Activated CD4-positive, alpha-beta T cell treated with anti-CD3 and anti-CD28 coated beads, Interleukin-2, amount 10 ng/mL, durations not matched to agents 24 days and 14 days (primary cell): ENCODE measurements around the gene EIF4A3. TPM values are rescaled to one million over a fixed set of nuclear protein-coding genes. Genes with fewer than 3 reads are reported as not detected.
A peak's percentile ranks its signal among the peaks of the same experiment; 100 is the strongest.
"Not testable (repeated sequence)": the region's sequence is repeated elsewhere in the genome, so short reads cannot be mapped to it uniquely, and the experiment has no call there.

Experiments used
- DNase-seq: peaks from one replicate; pipeline ENCODE4 v3.0.0; 2022
- H3K27ac Mint-ChIP-seq: one replicate; pipeline ENCODE4 v1.8.0; 2022; ENCODE audit warnings: mild to moderate bottlenecking, mixed read lengths
- H3K27me3 Mint-ChIP-seq: one replicate; pipeline ENCODE4 v1.8.0; 2022; ENCODE audit warnings: mixed read lengths
- H3K36me3 Mint-ChIP-seq: one replicate; pipeline ENCODE4 v1.8.0; 2022; ENCODE audit warnings: low read depth, mild to moderate bottlenecking, mixed read lengths
- H3K4me1 Mint-ChIP-seq: one replicate; pipeline ENCODE4 v1.8.0; 2021; ENCODE audit warnings: mixed read lengths
- H3K4me3 Mint-ChIP-seq: one replicate; pipeline ENCODE4 v1.8.0; 2022; ENCODE audit warnings: mild to moderate bottlenecking, moderate library complexity, mixed read lengths
- H3K9me3 Mint-ChIP-seq: one replicate; pipeline ENCODE4 v1.8.0; 2021; ENCODE audit warnings: mixed read lengths
- intact Hi-C: fragments of 100-400 bp; cut with micrococcal nuclease; formaldehyde crosslinking; loops from one replicate; pipeline ENCODE4 v1.15.1; 2023
- total RNA-seq: library from RNA; stranded (reverse); gene quantifications from 2 replicates; pipeline ENCODE4 v1.2.3, GENCODE V29; 2022

The EIF4A3 gene
- total RNA-seq, 1 donor from 2014 or later, result 192 TPM

DNA sequence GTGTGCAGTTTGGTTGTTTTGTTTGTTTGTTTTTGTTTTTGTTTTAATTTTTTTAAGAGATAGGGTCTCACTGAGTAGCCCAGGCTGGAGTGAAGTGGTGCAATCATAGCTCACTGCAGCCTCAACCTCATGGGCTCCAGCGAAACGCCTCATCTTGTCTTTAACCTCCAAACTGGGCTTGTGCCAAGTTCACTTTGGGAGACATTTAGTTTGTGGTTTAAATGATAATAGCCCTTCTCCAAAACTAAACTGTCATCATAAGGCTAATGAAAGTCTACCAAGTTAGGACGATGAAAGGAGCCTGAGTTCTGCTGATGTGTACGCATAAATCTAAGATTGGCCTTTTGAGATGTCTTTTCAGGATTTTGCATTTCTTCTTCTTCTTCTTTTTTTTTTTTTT, 16.4 kb upstream of the EIF4A3 start:
- Mint-ChIP-seq H3K4me1 (no peaks in the 10 kb centered on the region), H3K36me3 (no peaks in the 10 kb centered on the region), H3K27ac (no peak overlapping the region), H3K4me3 (no peak overlapping the region), H3K9me3 (no peaks in the 10 kb centered on the region), H3K27me3 (peaks cover 13% of the 10 kb centered on the region)
- no peak for DNase-seq
- intact Hi-C loops, result no loop called here

DNA sequence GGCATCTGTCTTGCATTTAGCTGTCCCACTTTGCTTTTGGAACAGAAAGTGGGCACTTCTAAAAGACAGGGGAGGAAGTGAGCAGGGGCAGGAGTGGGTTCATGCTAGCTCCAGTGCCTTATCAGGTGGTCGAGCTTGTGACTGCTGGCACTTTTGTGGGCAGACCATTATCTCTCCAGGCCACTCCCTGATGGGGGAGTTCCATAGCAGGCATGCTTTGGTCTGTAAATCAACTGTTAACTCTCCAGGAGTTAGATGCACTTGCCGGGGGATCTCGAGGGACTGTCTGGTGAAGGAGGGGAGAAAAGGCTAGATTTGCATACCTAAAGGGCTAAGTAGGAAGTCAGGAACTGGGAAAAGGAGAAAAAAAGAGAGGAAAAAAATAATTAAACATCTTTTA, 13.6 kb upstream of the EIF4A3 start:
- no peaks in the 10 kb centered on the region for H3K36me3 Mint-ChIP-seq
- DNase-seq, result no peak
- intact Hi-C loops, result no loop called here
- H3K27me3 Mint-ChIP-seq, result peaks cover 13% of the 10 kb centered on the region
- no peak overlapping the region for H3K27ac Mint-ChIP-seq
- H3K4me1 Mint-ChIP-seq, result no peaks in the 10 kb centered on the region
- H3K4me3 Mint-ChIP-seq, result no peak overlapping the region
- no peaks in the 10 kb centered on the region for H3K9me3 Mint-ChIP-seq

DNA sequence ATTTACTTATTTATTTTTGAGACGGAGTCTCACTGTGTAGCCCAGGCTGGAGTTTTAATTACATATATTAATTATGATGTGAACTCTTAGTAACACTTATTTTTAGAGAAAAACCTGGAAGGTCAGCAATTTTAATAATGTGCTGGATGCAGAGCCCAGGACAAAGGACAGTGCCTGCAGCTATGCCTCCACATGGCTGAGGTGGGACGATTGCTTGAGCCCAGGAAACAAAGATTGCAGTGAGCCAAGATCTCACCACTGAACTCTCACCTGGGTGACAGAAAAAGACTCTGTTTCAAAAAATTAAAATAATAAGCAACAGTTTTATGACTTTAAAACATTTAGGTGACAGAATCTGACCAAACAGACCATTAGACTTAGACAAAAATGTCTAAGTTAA, 11.9 kb upstream of the EIF4A3 start:
- intact Hi-C loops, result no loop called here
- H3K9me3 Mint-ChIP-seq, result peaks cover 3% of the 10 kb centered on the region
- H3K36me3 Mint-ChIP-seq, result no peaks in the 10 kb centered on the region
- no peaks in the 10 kb centered on the region for H3K4me1 Mint-ChIP-seq
- no peak overlapping the region for H3K4me3 Mint-ChIP-seq
- peaks cover 13% of the 10 kb centered on the region for H3K27me3 Mint-ChIP-seq
- DNase-seq, result no peak
- H3K27ac Mint-ChIP-seq, result no peak overlapping the region

DNA sequence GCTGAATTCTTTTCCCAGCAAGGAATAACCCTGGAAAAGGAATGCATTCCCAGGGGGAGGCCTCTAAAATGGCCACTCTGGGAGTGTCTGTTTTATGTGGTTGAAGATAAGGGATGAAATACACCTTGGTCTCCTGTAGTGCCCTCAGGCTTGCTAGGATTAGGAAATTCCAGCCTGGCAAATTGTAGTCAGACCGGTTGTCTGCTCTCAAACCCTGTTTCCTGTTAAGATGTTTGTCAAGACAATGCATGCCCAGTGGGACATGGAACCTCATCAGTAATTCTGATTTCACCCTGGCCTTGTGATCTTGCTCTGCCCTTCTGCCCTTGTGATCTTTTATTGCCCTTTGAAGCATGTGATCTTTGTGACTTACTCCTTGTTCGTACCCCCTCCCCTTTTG, 8.7 kb upstream of the EIF4A3 start:
- peaks cover 12% of the 10 kb centered on the region for H3K27me3 Mint-ChIP-seq
- H3K4me3 Mint-ChIP-seq, H3K27ac Mint-ChIP-seq, H3K36me3 Mint-ChIP-seq, DNase-seq, H3K4me1 Mint-ChIP-seq, intact Hi-C loops: not testable (repeated sequence)
- peaks cover 11% of the 10 kb centered on the region for H3K9me3 Mint-ChIP-seq

DNA sequence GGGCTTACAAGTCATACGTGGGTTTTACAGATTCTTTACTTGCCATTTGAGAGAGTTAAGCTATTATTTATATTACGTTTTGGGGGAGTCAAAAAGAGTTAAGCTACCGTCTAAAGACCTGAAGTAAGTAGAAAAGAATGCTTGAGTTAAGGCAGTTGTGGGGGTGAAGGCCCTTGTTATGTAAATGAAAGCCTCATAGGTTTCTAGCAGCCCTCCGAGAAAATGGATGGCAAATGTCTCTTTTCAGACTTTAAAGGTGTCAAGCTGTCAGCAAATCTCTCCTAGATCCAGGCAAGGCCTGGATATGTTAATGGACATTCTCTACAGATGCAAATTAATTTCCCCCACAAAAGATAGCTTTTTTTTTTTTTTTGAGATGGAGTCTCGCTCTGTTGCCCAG, 7.2 kb upstream of the EIF4A3 start:
- Mint-ChIP-seq H3K27ac (no peak overlapping the region), H3K4me1 (peaks cover 10% of the 10 kb centered on the region), H3K36me3 (peaks cover 4% of the 10 kb centered on the region), H3K4me3 (no peak overlapping the region), H3K9me3 (peaks cover 11% of the 10 kb centered on the region), H3K27me3 (peaks cover under 1% of the 10 kb centered on the region)
- intact Hi-C loops, result no loop called here
- DNase-seq, result no peak

DNA sequence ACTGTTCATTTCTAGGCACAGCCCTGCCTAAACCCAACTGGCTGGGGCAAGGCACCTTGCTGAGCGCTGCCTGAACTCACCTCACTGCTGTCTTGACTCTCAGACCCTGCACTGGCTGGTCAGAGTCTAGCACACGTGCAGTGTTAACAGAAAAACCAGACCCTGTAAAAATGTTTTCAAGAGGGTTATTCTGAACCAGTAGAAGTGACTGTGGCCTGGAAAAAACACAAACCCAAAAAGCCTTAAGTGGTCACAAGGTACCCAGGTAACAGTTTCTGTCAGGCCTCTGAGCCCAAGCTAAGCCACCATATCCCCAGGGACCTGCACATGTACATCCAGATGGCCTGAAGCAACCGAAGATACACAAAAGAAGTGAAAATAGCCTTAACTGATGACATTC, 6.1 kb upstream of the EIF4A3 start:
- no peak for DNase-seq
- intact Hi-C loops, result no loop called here
- peaks cover 12% of the 10 kb centered on the region for H3K4me1 Mint-ChIP-seq
- H3K27ac Mint-ChIP-seq, result no peak overlapping the region
- no peaks in the 10 kb centered on the region for H3K27me3 Mint-ChIP-seq
- H3K4me3 Mint-ChIP-seq, result no peak overlapping the region
- peaks cover 11% of the 10 kb centered on the region for H3K9me3 Mint-ChIP-seq
- peaks cover 4% of the 10 kb centered on the region for H3K36me3 Mint-ChIP-seq

DNA sequence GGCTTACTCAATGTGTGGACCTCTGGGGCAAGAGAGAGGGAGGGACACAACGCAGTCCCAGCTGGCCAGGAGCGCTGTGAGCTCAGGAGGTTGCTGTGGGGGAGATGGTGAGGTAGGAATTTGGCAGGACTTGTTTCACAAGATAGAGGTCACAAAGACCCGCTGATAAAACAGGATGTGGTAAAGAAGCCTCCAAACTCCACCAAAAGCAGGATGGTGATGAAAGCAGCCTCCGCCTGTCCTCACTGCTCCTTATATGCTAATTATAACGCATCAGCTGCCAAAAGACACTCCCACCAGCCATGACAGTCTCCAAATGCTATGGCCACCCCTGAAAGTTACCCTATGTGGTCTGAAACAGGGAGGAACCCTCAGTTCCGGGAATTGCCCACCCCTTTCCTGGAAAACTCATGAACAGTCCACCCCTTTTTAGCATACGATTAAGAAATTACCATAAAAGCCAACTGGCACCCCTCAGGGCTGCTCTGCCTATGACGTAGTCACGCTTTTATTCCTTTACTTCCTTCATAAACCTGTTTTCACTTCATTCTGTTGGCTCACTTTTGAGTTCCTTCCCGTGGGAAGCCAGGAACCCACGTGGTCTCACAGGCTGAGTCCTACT, 5.3 kb upstream of the EIF4A3 start:
- DNase-seq, result no peak
- Mint-ChIP-seq H3K27ac (no peak overlapping the region), H3K36me3 (peaks cover 5% of the 10 kb centered on the region), H3K4me3 (no peak overlapping the region), H3K9me3 (peaks cover 11% of the 10 kb centered on the region), H3K4me1 (peaks cover 14% of the 10 kb centered on the region), H3K27me3 (no peaks in the 10 kb centered on the region)
- intact Hi-C loops, result no loop called here

DNA sequence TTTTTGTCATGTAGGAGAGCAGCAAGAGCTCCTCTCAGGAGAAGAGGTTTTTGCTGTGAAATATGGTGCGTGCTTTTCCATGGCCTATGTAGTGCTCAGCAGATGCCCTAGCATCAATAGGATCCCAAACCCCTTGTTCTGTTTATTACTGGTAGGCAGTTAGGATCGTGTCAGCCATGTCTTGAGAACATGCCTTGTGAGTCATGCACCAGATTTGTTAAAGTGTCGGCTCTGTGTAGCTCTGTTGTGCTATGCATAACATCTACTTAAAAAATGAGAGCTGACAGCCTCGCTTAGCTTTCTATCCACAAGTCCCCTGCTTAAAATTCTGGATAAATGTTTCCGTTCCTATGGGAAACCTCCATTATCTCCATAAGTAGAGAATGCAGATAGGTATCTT, 4.4 kb upstream of the EIF4A3 start:
- peaks cover 8% of the 10 kb centered on the region for H3K36me3 Mint-ChIP-seq
- intact Hi-C loops, result no loop called here
- no peak for DNase-seq
- no peaks in the 10 kb centered on the region for H3K27me3 Mint-ChIP-seq
- no peak overlapping the region for H3K4me3 Mint-ChIP-seq
- H3K4me1 Mint-ChIP-seq, result peaks cover 16% of the 10 kb centered on the region
- peaks cover 11% of the 10 kb centered on the region for H3K9me3 Mint-ChIP-seq
- no peak overlapping the region for H3K27ac Mint-ChIP-seq

GRCh38 chr17:80146121-80147034, 550 bp downstream of the EIF4A3 start:
- Mint-ChIP-seq H3K36me3 (peaks cover 42% of the 10 kb centered on the region), H3K4me1 (peaks cover 37% of the 10 kb centered on the region), H3K27ac (peak overlapping the region; percentile 97), H3K9me3 (peaks cover 4% of the 10 kb centered on the region), H3K27me3 (no peaks in the 10 kb centered on the region), H3K4me3 (peak overlapping the region; percentile 88)
- DNase-seq, result peak; percentile 76
- intact Hi-C loops, result loop anchor here (1.0 to 2.0 kb wide), 3 partner anchors 45 to 113 kb away; partner anchors contain the start of gene GAA

GRCh38 chr17:80145076-80146075, 1.6 kb downstream of the EIF4A3 start:
- Mint-ChIP-seq H3K4me1 (peaks cover 37% of the 10 kb centered on the region), H3K9me3 (no peaks in the 10 kb centered on the region), H3K27me3 (no peaks in the 10 kb centered on the region), H3K4me3 (peak overlapping the region; percentile 88), H3K27ac (peak overlapping the region; percentile 74), H3K36me3 (peaks cover 45% of the 10 kb centered on the region)
- peak; percentile 73 for DNase-seq
- intact Hi-C loops, result loop anchor here (2.0 kb wide), 1 partner anchor 73 kb away; no protein-coding TSS in a partner anchor

- Mint-ChIP-seq H3K9me3 (no peaks in the 10 kb centered on the region), H3K27me3 (no peaks in the 10 kb centered on the region), H3K36me3 (peaks cover 67% of the 10 kb centered on the region), H3K4me1 (peaks cover 32% of the 10 kb centered on the region), H3K27ac (no peak overlapping the region), H3K4me3 (no peak overlapping the region)
- intact Hi-C loops, result no loop called here
- DNase-seq, result no peak
These were observed 4.0 kb downstream of the EIF4A3 start for GRCh38 chr17:80142929-80143328.

GRCh38 chr17:80141463-80142165, 5.3 kb downstream of the EIF4A3 start:
- no peaks in the 10 kb centered on the region for H3K9me3 Mint-ChIP-seq
- DNase-seq, result no peak
- H3K4me1 Mint-ChIP-seq, result peaks cover 28% of the 10 kb centered on the region
- no peak overlapping the region for H3K27ac Mint-ChIP-seq
- peaks cover 77% of the 10 kb centered on the region for H3K36me3 Mint-ChIP-seq
- intact Hi-C loops, result no loop called here
- no peak overlapping the region for H3K4me3 Mint-ChIP-seq
- H3K27me3 Mint-ChIP-seq, result no peaks in the 10 kb centered on the region

GRCh38 chr17:80138856-80139426, 8.0 kb downstream of the EIF4A3 start:
- no peak for DNase-seq
- Mint-ChIP-seq H3K4me3 (no peak overlapping the region), H3K36me3 (peaks cover 81% of the 10 kb centered on the region), H3K27ac (no peak overlapping the region), H3K9me3 (no peaks in the 10 kb centered on the region), H3K27me3 (no peaks in the 10 kb centered on the region), H3K4me1 (peaks cover 10% of the 10 kb centered on the region)
- intact Hi-C loops, result no loop called here
